ENCODE results near the gene HERC4. TPM values are rescaled to one million over a fixed set of nuclear protein-coding genes. Genes with fewer than 3 reads are reported as not detected.

The HERC4 gene
- total RNA-seq, 1 experiment from 2014 or later = 39.4 TPM

GRCh38 chr10:68118657-68119056, 43.6 kb upstream of the HERC4 start:
- H3K4me1 Mint-ChIP-seq = 0 out of 2 replicates have a peak, but pooled peaks cover 3% of the 10 kb centered on the region
- no peak for ATAC-seq
- H3K27ac Mint-ChIP-seq = no peak overlapping the region
- H3K27me3 Mint-ChIP-seq (ENCODE audit: low read depth) = no peaks in the 10 kb centered on the region
- no peaks in the 10 kb centered on the region for H3K9me3 Mint-ChIP-seq
- no peak for TF ChIP-seq CTCF (IDR thresholded peaks at IDR 0.05)
- no peaks in the 10 kb centered on the region for H3K36me3 Mint-ChIP-seq
- ChIA-PET POLR2A (no interaction called here), CTCF (no interaction called here)
- no peak overlapping the region for H3K4me3 Mint-ChIP-seq
- DNase-seq (ENCODE audit: low spot score) = no peak

- DNase-seq (ENCODE audit: low spot score) (no peak), ATAC-seq (no peak)
- no peaks in the 10 kb centered on the region for H3K27me3 Mint-ChIP-seq (ENCODE audit: low read depth)
- H3K9me3 Mint-ChIP-seq = no peaks in the 10 kb centered on the region
- POLR2A ChIA-PET = no interaction called here
- H3K27ac Mint-ChIP-seq = no peak overlapping the region
- H3K36me3 Mint-ChIP-seq = no peaks in the 10 kb centered on the region
- CTCF ChIA-PET = no interaction called here
- no peak overlapping the region for H3K4me3 Mint-ChIP-seq
- H3K4me1 Mint-ChIP-seq = peaks cover 10% of the 10 kb centered on the region; the same call in 1 of the 2 replicates
- TF ChIP-seq, protein P1, sequence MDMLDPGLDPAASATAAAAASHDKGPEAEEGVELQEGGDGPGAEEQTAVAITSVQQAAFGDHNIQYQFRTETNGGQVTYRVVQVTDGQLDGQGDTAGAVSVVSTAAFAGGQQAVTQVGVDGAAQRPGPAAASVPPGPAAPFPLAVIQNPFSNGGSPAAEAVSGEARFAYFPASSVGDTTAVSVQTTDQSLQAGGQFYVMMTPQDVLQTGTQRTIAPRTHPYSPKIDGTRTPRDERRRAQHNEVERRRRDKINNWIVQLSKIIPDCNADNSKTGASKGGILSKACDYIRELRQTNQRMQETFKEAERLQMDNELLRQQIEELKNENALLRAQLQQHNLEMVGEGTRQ (CRISPR knock-in tag; IDR thresholded peaks at IDR 0.05) = no peak
- TF ChIP-seq, protein P2, sequence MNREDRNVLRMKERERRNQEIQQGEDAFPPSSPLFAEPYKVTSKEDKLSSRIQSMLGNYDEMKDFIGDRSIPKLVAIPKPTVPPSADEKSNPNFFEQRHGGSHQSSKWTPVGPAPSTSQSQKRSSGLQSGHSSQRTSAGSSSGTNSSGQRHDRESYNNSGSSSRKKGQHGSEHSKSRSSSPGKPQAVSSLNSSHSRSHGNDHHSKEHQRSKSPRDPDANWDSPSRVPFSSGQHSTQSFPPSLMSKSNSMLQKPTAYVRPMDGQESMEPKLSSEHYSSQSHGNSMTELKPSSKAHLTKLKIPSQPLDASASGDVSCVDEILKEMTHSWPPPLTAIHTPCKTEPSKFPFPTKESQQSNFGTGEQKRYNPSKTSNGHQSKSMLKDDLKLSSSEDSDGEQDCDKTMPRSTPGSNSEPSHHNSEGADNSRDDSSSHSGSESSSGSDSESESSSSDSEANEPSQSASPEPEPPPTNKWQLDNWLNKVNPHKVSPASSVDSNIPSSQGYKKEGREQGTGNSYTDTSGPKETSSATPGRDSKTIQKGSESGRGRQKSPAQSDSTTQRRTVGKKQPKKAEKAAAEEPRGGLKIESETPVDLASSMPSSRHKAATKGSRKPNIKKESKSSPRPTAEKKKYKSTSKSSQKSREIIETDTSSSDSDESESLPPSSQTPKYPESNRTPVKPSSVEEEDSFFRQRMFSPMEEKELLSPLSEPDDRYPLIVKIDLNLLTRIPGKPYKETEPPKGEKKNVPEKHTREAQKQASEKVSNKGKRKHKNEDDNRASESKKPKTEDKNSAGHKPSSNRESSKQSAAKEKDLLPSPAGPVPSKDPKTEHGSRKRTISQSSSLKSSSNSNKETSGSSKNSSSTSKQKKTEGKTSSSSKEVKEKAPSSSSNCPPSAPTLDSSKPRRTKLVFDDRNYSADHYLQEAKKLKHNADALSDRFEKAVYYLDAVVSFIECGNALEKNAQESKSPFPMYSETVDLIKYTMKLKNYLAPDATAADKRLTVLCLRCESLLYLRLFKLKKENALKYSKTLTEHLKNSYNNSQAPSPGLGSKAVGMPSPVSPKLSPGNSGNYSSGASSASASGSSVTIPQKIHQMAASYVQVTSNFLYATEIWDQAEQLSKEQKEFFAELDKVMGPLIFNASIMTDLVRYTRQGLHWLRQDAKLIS (CRISPR knock-in tag; IDR thresholded peaks at IDR 0.05; ENCODE audit: borderline replicate concordance) = no peak
- TF ChIP-seq, protein P3, sequence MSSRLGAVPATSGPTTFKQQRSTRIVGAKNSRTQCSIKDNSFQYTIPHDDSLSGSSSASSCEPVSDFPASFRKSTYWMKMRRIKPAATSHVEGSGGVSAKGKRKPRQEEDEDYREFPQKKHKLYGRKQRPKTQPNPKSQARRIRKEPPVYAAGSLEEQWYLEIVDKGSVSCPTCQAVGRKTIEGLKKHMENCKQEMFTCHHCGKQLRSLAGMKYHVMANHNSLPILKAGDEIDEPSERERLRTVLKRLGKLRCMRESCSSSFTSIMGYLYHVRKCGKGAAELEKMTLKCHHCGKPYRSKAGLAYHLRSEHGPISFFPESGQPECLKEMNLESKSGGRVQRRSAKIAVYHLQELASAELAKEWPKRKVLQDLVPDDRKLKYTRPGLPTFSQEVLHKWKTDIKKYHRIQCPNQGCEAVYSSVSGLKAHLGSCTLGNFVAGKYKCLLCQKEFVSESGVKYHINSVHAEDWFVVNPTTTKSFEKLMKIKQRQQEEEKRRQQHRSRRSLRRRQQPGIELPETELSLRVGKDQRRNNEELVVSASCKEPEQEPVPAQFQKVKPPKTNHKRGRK (CRISPR knock-in tag; IDR thresholded peaks at IDR 0.05; ENCODE audit: borderline replicate concordance) = no peak
- TF ChIP-seq SOX15 (CRISPR knock-in tag; IDR thresholded peaks at IDR 0.05) = no peak
- TF ChIP-seq, protein P4, sequence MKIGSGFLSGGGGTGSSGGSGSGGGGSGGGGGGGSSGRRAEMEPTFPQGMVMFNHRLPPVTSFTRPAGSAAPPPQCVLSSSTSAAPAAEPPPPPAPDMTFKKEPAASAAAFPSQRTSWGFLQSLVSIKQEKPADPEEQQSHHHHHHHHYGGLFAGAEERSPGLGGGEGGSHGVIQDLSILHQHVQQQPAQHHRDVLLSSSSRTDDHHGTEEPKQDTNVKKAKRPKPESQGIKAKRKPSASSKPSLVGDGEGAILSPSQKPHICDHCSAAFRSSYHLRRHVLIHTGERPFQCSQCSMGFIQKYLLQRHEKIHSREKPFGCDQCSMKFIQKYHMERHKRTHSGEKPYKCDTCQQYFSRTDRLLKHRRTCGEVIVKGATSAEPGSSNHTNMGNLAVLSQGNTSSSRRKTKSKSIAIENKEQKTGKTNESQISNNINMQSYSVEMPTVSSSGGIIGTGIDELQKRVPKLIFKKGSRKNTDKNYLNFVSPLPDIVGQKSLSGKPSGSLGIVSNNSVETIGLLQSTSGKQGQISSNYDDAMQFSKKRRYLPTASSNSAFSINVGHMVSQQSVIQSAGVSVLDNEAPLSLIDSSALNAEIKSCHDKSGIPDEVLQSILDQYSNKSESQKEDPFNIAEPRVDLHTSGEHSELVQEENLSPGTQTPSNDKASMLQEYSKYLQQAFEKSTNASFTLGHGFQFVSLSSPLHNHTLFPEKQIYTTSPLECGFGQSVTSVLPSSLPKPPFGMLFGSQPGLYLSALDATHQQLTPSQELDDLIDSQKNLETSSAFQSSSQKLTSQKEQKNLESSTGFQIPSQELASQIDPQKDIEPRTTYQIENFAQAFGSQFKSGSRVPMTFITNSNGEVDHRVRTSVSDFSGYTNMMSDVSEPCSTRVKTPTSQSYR (CRISPR knock-in tag; IDR thresholded peaks at IDR 0.05) = no peak
- no peak for TF ChIP-seq SMAD3 (CRISPR knock-in tag; IDR thresholded peaks at IDR 0.05; ENCODE audit: borderline replicate concordance)
- no peak for TF ChIP-seq NR3C1 (CRISPR knock-in tag; conservative IDR thresholded peaks at IDR 0.05; ENCODE audit: low read depth)
- TF ChIP-seq, protein P5, sequence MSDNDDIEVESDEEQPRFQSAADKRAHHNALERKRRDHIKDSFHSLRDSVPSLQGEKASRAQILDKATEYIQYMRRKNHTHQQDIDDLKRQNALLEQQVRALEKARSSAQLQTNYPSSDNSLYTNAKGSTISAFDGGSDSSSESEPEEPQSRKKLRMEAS (CRISPR knock-in tag; IDR thresholded peaks at IDR 0.05) = no peak
- TF ChIP-seq GTF2I (CRISPR knock-in tag; conservative IDR thresholded peaks at IDR 0.05) = no peak
- TF ChIP-seq ARID4B (CRISPR knock-in tag; IDR thresholded peaks at IDR 0.05; ENCODE audit: borderline replicate concordance) = no peak
- no peak for TF ChIP-seq E2F4 (CRISPR knock-in tag; IDR thresholded peaks at IDR 0.05; ENCODE audit: borderline replicate concordance, low read depth)
- TF ChIP-seq, protein P6, sequence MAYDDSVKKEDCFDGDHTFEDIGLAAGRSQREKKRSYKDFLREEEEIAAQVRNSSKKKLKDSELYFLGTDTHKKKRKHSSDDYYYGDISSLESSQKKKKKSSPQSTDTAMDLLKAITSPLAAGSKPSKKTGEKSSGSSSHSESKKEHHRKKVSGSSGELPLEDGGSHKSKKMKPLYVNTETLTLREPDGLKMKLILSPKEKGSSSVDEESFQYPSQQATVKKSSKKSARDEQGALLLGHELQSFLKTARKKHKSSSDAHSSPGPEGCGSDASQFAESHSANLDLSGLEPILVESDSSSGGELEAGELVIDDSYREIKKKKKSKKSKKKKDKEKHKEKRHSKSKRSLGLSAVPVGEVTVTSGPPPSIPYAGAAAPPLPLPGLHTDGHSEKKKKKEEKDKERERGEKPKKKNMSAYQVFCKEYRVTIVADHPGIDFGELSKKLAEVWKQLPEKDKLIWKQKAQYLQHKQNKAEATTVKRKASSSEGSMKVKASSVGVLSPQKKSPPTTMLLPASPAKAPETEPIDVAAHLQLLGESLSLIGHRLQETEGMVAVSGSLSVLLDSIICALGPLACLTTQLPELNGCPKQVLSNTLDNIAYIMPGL (CRISPR knock-in tag; IDR thresholded peaks at IDR 0.05) = no peak
These were observed 37.8 kb upstream of the HERC4 start for GRCh38 chr10:68112837-68113236.

Measured in WTC11 (cell line).